Stimulated activated memory B cell treated with anti-CD40 and anti-IgM and Interleukin-4, amounts not matched to agents 10 μg/mL and 1 μg/mL and 100 μg/mL, for 72 hours (primary cell): ENCODE results near the gene THSD7B.

Experiments
- ATAC-seq: fragments of 150-1000 bp; cut with Tn5 transposase; 2 replicates; pipeline ENCODE4 v1.10.0; 2021
- H3K27ac Mint-ChIP-seq: one replicate; pipeline ENCODE4 v1.8.0; 2022; ENCODE audit warnings: mild to moderate bottlenecking, mixed read lengths
- H3K27me3 Mint-ChIP-seq: one replicate; pipeline ENCODE4 v1.8.0; 2022; ENCODE audit warnings: mixed read lengths
- H3K36me3 Mint-ChIP-seq: one replicate; pipeline ENCODE4 v1.8.0; 2022; ENCODE audit warnings: mixed read lengths
- H3K4me1 Mint-ChIP-seq: one replicate; pipeline ENCODE4 v1.8.0; 2022; ENCODE audit warnings: mixed read lengths
- H3K4me3 Mint-ChIP-seq: one replicate; pipeline ENCODE4 v1.8.0; 2022; ENCODE audit warnings: mild to moderate bottlenecking, moderate library complexity, mixed read lengths
- H3K9me3 Mint-ChIP-seq: one replicate; pipeline ENCODE4 v1.8.0; 2022; ENCODE audit warnings: mixed read lengths

Gene THSD7B

DNA sequence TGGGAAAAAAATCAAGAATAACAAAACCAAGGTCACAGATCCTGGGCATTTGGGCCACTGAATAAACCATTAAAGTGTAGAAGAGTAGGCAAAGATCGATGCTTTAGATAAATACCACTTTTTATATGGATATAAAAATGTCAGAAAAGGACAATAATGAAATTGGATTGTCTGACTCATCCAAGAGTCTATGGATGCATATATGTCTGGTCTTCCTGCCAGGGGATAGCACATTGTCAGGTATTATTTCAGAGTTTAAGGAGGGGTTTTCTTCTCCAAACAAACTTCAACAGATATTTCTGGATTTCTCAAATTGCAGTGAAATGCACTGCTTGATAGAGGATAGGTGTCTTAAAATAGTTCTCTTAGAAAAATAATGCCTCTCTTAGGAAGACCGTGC, 466.7 kb downstream of the THSD7B start:
- H3K4me3 Mint-ChIP-seq, result no peak overlapping the region

GRCh38 chr2:137233091-137233490, 467.7 kb downstream of the THSD7B start:
- no peak overlapping the region for H3K4me3 Mint-ChIP-seq
- no peaks in the 10 kb centered on the region for H3K36me3 Mint-ChIP-seq
- no peak overlapping the region for H3K27ac Mint-ChIP-seq

More for the DNA sequence above, 466.7 kb downstream of the THSD7B start:
- Mint-ChIP-seq H3K27me3 (no peaks in the 10 kb centered on the region), H3K27ac (no peak overlapping the region), H3K4me1 (no peaks in the 10 kb centered on the region), H3K9me3 (no peaks in the 10 kb centered on the region), H3K36me3 (no peaks in the 10 kb centered on the region)
- no peak for ATAC-seq

GRCh38 chr2:137237055-137237454, 471.7 kb downstream of the THSD7B start:
- no peaks in the 10 kb centered on the region for H3K27me3 Mint-ChIP-seq
- H3K36me3 Mint-ChIP-seq, result no peaks in the 10 kb centered on the region
- peaks cover 5% of the 10 kb centered on the region for H3K9me3 Mint-ChIP-seq
- H3K27ac Mint-ChIP-seq, result no peak overlapping the region
- no peak overlapping the region for H3K4me3 Mint-ChIP-seq
- ATAC-seq, result no peak
- H3K4me1 Mint-ChIP-seq, result no peaks in the 10 kb centered on the region

More at GRCh38 chr2:137233091-137233490, 467.7 kb downstream of the THSD7B start:
- Mint-ChIP-seq H3K9me3 (peaks cover 3% of the 10 kb centered on the region), H3K27me3 (no peaks in the 10 kb centered on the region), H3K4me1 (no peaks in the 10 kb centered on the region)
- no peak for ATAC-seq

DNA sequence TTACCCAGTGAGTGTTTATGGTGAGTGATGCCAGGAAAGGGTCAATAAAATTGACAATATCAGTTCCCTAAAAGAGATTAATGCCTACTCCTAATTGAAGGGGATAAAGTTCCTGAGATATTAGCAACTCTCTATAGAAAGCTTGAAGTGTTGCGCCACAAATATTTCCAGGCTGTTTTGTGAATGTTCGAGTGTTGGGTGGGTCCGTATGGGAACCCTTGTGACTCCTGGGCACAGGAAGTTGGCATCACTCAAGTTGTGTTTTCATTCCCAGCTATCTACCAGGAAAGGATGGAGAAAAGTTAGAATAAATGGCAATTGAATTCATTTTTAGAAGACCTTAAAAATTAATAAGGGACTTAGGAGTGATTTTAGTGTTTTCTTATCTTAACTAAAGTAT, 472.7 kb downstream of the THSD7B start:
- Mint-ChIP-seq H3K36me3 (no peaks in the 10 kb centered on the region), H3K27me3 (no peaks in the 10 kb centered on the region), H3K27ac (no peak overlapping the region), H3K4me1 (no peaks in the 10 kb centered on the region), H3K4me3 (no peak overlapping the region), H3K9me3 (peaks cover 5% of the 10 kb centered on the region)
- ATAC-seq, result no peak

DNA sequence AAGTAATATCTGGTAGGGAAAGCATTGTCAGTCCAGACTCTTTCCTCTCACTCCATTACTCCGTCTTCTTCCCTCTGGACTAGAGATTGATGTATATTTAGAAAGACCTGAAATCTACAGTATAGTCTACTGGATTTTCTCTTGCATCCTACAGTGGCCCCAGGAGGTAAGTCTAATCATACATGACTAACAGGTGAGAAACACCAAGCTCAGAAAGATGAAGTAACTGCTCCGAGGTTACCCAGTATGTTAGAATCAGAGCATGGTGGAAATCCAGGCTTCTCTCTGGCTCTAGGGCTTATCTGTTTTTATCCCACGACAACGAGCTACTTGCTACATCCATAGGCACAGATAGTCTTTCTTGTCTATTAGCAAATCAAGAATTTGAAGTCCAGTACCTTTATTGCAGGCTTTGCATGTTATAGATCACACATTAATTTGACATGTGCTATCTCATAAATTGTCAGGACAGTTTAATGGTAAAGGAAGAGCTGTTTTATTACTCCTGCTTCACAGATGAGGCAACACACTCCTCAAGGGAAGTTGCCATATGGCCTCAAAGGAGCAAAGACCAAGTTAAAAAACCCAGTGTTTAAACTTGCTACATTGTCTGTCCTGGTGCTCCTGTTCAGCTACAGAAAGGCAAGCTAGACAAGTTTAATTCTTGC, 484.3 kb downstream of the THSD7B start:
- no peaks in the 10 kb centered on the region for H3K27me3 Mint-ChIP-seq
- no peaks in the 10 kb centered on the region for H3K9me3 Mint-ChIP-seq
- no peak overlapping the region for H3K27ac Mint-ChIP-seq
- no peak overlapping the region for H3K4me3 Mint-ChIP-seq
- H3K36me3 Mint-ChIP-seq, result no peaks in the 10 kb centered on the region
- ATAC-seq, result no peak
- no peaks in the 10 kb centered on the region for H3K4me1 Mint-ChIP-seq

DNA sequence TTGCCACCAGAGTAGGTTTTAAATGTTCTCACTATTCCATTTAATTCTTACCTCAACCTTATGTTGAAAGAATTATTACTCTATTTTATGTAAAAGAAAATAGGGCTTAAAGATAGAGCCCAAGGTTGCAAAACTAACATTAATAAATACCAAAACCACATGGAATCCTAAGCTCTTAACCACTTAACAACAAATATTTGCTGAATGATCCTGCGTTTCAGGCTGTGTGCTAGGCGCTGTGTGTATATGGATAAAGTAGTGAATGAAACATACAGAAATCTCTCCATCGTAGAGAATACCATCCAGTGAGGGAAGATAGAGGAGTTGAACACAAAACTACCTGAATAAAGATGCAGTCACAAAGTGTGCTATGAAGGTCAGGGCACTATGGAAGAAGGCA, 485.1 kb downstream of the THSD7B start:
- Mint-ChIP-seq H3K4me3 (no peak overlapping the region), H3K27me3 (no peaks in the 10 kb centered on the region), H3K9me3 (no peaks in the 10 kb centered on the region), H3K4me1 (no peaks in the 10 kb centered on the region), H3K27ac (no peak overlapping the region), H3K36me3 (no peaks in the 10 kb centered on the region)
- ATAC-seq, result no peak

- Mint-ChIP-seq H3K27ac (no peak overlapping the region), H3K4me1 (no peaks in the 10 kb centered on the region), H3K36me3 (no peaks in the 10 kb centered on the region), H3K27me3 (no peaks in the 10 kb centered on the region), H3K9me3 (no peaks in the 10 kb centered on the region), H3K4me3 (no peak overlapping the region)
- no peak for ATAC-seq
Measured at GRCh38 chr2:137251045-137251444, 485.7 kb downstream of the THSD7B start.

DNA sequence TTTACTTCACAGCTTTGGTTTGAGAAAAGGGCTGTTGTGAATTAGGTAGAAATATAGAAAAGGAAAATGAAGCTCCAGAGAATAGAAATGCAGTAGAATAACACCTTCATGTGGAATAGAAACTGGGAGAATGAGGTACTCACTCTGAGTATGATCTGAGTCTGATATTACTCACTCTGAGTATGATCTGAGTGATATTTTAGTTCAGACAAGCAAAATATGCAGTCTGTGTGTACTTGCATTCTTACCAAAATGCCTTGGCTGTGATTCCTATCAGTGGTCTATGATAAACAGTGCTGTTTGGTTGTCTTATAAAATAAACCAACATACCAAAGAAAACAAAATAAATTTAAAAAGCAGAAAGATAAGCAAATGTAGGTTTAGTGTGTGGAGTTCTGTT, 487.6 kb downstream of the THSD7B start:
- no peaks in the 10 kb centered on the region for H3K27me3 Mint-ChIP-seq

DNA sequence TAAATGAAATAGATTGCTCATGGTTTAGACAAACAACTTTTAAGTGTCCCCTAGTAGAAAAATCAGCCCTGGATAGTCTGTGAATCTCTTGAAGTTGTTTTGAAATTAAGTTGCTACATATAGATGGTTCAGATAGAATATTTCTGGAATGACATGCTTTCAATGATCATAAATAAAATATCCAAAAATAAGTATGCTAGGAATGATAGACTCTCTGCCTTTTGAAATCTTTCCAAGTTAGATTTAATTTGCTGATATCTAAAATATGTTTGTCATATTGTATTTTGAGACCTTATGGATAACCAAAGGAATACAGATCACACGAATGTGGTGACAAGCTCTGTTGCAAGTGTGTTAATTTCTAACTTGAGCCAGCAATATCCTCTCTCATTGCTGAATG, 488.7 kb downstream of the THSD7B start:
- Mint-ChIP-seq H3K27me3 (no peaks in the 10 kb centered on the region), H3K4me1 (no peaks in the 10 kb centered on the region), H3K4me3 (no peak overlapping the region), H3K36me3 (no peaks in the 10 kb centered on the region), H3K27ac (no peak overlapping the region), H3K9me3 (no peaks in the 10 kb centered on the region)
- no peak for ATAC-seq

More for the DNA sequence above, 487.6 kb downstream of the THSD7B start:
- no peak for ATAC-seq
- H3K27ac Mint-ChIP-seq, result no peak overlapping the region
- H3K36me3 Mint-ChIP-seq, result no peaks in the 10 kb centered on the region
- no peaks in the 10 kb centered on the region for H3K9me3 Mint-ChIP-seq
- H3K4me1 Mint-ChIP-seq, result no peaks in the 10 kb centered on the region
- H3K4me3 Mint-ChIP-seq, result no peak overlapping the region

DNA sequence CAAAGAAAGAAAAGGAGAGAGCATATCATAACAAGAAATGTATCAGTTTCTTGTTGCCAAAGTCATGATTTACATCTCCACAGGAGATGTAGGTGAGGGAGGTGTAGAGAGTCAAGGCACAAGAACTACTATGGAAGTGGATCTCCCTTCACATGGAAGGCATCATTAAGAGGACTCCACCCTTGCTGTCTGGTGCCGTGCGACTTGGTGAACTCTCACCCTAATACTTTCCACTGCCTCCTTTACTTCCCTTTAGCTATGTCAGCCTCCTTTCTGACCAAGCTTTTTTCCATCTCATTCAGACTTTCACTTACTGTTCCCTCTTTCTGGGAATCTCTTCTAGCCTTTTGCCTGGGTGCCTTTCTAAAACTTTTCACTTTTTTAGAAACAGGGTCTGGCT, 490.0 kb downstream of the THSD7B start:
- H3K27ac Mint-ChIP-seq, result no peak overlapping the region
- H3K9me3 Mint-ChIP-seq, result no peaks in the 10 kb centered on the region
- H3K27me3 Mint-ChIP-seq, result no peaks in the 10 kb centered on the region
- ATAC-seq, result no peak
- H3K4me1 Mint-ChIP-seq, result no peaks in the 10 kb centered on the region
- H3K4me3 Mint-ChIP-seq, result no peak overlapping the region
- H3K36me3 Mint-ChIP-seq, result no peaks in the 10 kb centered on the region

DNA sequence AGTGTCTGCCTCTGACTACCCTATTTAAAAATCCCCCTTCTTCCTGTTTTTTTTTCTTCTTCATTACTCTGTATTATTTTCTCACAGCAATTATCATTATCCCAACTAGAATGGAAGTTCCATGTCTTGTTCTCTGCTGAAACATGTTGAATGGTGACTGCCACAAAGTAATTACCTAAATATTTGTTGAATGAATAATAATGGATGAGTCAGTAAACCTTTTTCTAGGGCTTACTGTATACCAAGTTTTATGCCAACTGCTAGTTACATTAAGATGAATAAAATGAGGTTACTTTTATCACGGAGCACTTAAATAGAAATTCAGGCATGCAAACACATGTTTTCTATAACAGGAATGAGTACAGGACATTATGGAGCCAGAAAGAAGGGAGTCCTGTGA, 490.6 kb downstream of the THSD7B start:
- Mint-ChIP-seq H3K4me3 (no peak overlapping the region), H3K27me3 (no peaks in the 10 kb centered on the region), H3K27ac (no peak overlapping the region), H3K36me3 (no peaks in the 10 kb centered on the region), H3K9me3 (no peaks in the 10 kb centered on the region), H3K4me1 (no peaks in the 10 kb centered on the region)
- ATAC-seq, result no peak

- Mint-ChIP-seq H3K36me3 (no peaks in the 10 kb centered on the region), H3K4me3 (no peak overlapping the region), H3K9me3 (no peaks in the 10 kb centered on the region), H3K27ac (no peak overlapping the region), H3K27me3 (no peaks in the 10 kb centered on the region), H3K4me1 (no peaks in the 10 kb centered on the region)
- ATAC-seq, result no peak
Measured at GRCh38 chr2:137261881-137262585, 496.7 kb downstream of the THSD7B start.

DNA sequence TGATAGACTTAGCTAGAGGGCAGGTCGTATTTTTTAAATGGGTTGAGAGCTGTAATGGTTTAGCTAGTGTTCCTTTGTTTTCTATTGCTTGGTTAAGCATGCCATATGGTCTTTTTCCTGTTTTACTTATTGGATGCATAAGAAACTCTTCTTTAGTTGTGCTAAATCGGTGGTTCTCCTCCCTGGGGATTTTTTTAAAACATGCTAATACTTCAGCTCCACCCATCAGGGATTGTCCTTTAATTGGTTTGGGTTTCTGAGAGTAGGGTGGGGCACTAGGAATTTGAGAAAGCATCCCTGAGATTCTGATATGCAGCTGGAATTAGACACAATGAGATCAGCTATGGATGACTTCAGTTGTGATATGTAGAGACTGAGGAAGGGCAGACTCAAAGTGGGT, 497.2 kb downstream of the THSD7B start:
- no peaks in the 10 kb centered on the region for H3K9me3 Mint-ChIP-seq
- no peaks in the 10 kb centered on the region for H3K4me1 Mint-ChIP-seq
- no peaks in the 10 kb centered on the region for H3K27me3 Mint-ChIP-seq
- no peak overlapping the region for H3K27ac Mint-ChIP-seq
- no peak for ATAC-seq
- no peaks in the 10 kb centered on the region for H3K36me3 Mint-ChIP-seq
- no peak overlapping the region for H3K4me3 Mint-ChIP-seq

DNA sequence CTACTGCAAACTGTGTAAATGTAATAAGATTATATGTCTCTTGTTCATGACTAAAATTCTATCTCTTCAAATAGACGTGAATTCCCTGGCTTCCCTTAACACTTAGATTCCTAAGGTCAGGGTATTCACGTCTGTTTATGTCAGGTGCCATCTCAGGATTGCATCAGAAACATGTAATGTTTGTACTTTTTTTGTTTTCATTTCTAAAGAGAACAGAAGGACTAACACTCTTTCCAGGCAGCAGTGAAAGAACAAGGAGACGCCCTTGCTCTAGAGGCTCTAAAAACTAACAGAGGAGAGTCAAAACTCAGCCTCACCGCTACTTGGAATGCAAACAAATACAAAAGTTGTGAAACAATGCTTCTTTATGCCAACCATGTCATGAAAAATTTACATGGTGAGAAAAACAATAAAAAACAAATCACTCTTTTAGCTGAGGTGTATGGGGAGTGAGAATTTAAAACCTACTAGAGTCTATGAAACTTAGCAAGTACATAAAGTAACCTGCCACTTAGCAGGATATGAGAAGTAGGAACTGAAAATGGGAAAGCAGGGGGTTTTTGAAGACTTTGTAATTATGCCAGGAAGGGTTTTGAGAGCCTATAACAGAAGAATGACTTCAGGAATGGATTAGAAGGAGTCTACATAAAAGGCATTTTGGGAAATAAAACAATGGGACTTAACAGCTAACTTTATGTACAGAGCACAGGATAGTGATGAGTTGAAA, 522.7 kb downstream of the THSD7B start:
- Mint-ChIP-seq H3K36me3 (no peaks in the 10 kb centered on the region), H3K4me1 (no peaks in the 10 kb centered on the region), H3K4me3 (no peak overlapping the region), H3K27ac (no peak overlapping the region), H3K27me3 (no peaks in the 10 kb centered on the region), H3K9me3 (peaks cover 8% of the 10 kb centered on the region)
- no peak for ATAC-seq

GRCh38 chr2:137291836-137292570, 526.7 kb downstream of the THSD7B start:
- no peak overlapping the region for H3K4me3 Mint-ChIP-seq
- peaks cover 5% of the 10 kb centered on the region for H3K9me3 Mint-ChIP-seq
- H3K27ac Mint-ChIP-seq, result no peak overlapping the region
- no peaks in the 10 kb centered on the region for H3K4me1 Mint-ChIP-seq
- H3K36me3 Mint-ChIP-seq, result no peaks in the 10 kb centered on the region
- ATAC-seq, result no peak
- H3K27me3 Mint-ChIP-seq, result no peaks in the 10 kb centered on the region
